ENCODE measurements around the gene SPDEF.

DNA sequence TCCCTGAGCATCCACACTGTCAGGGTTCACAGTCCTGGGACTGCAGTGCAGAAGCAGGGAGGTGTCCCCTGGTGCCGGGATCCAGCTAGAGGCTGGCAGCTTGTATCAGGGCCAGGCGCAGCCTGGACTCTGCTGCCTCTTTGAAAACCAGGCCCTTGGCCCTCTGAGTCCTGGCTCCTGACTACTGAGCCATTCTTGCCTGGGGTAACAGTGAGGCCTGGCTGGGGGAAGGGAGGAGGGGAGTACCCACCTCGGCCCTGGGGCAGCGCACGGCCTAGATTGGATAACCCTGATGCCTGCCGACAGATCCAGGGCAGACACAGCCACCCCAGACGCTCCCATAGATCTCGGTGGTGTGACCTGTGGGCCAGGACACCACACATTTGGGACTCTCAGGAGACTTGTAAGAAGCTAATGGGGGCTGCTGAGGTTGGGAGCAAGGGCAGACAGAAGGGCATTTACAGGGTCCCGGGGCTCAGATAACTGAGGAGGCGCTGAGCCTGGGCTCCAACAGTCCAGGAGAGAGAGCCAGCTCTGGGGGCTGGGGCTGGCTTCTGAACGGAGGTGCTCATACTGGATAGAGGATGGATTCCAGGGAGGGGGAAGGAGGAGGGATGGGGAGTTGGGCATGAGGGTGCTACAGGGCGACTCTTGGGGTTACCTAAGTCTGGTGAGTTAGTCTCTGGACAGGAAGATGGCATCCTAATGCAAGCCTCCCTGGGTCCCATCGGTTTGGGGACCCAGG lies 30.5 kb downstream of the SPDEF start:
- no peak for TF ChIP-seq POLR2A (IDR thresholded peaks at IDR 0.05)
- TF ChIP-seq, protein P1, sequence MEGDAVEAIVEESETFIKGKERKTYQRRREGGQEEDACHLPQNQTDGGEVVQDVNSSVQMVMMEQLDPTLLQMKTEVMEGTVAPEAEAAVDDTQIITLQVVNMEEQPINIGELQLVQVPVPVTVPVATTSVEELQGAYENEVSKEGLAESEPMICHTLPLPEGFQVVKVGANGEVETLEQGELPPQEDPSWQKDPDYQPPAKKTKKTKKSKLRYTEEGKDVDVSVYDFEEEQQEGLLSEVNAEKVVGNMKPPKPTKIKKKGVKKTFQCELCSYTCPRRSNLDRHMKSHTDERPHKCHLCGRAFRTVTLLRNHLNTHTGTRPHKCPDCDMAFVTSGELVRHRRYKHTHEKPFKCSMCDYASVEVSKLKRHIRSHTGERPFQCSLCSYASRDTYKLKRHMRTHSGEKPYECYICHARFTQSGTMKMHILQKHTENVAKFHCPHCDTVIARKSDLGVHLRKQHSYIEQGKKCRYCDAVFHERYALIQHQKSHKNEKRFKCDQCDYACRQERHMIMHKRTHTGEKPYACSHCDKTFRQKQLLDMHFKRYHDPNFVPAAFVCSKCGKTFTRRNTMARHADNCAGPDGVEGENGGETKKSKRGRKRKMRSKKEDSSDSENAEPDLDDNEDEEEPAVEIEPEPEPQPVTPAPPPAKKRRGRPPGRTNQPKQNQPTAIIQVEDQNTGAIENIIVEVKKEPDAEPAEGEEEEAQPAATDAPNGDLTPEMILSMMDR (IDR thresholded peaks at IDR 0.05): no peak

Data from heart left ventricle (tissue), 13 donors.